ENCODE data around the gene PRODH2.

The PRODH2 gene

GRCh38 chr19:35786299-35787160, 26.1 kb downstream of the PRODH2 start:
- Histone ChIP-seq H3K36me3 (peaks cover 44% of the 10 kb centered on the region), H3K27me3 (ENCODE audit: insufficient read depth, low read depth, severe bottlenecking) (no peaks in the 10 kb centered on the region), H3K9me3 (ENCODE audit: severe bottlenecking) (no peaks in the 10 kb centered on the region), H3K4me3 (ENCODE audit: low read depth, low read length) (no peak overlapping the region), H3K27ac (peak overlapping the region; percentile 58)
- TF ChIP-seq CTCF (IDR thresholded peaks at IDR 0.05; ENCODE audit: low read depth, low read length) = no peak
- DNase-seq = peak; percentile 87

GRCh38 chr19:35785339-35785627, 27.4 kb downstream of the PRODH2 start:
- Histone ChIP-seq H3K9me3 (ENCODE audit: severe bottlenecking) (no peaks in the 10 kb centered on the region), H3K4me3 (ENCODE audit: low read depth, low read length) (no peak overlapping the region), H3K27me3 (ENCODE audit: insufficient read depth, low read depth, severe bottlenecking) (no peaks in the 10 kb centered on the region), H3K36me3 (peaks cover 51% of the 10 kb centered on the region), H3K27ac (no peak overlapping the region)
- TF ChIP-seq CTCF (IDR thresholded peaks at IDR 0.05; ENCODE audit: low read depth, low read length) = no peak
- no peak for DNase-seq

GRCh38 chr19:35784503-35785338, 27.9 kb downstream of the PRODH2 start:
- Histone ChIP-seq H3K36me3 (peaks cover 57% of the 10 kb centered on the region), H3K27me3 (ENCODE audit: insufficient read depth, low read depth, severe bottlenecking) (no peaks in the 10 kb centered on the region), H3K4me3 (ENCODE audit: low read depth, low read length) (no peak overlapping the region), H3K9me3 (ENCODE audit: severe bottlenecking) (no peaks in the 10 kb centered on the region), H3K27ac (no peak overlapping the region)
- TF ChIP-seq CTCF (IDR thresholded peaks at IDR 0.05; ENCODE audit: low read depth, low read length) = no peak
- DNase-seq = no peak

- Histone ChIP-seq H3K4me3 (ENCODE audit: low read depth, low read length) (no peak overlapping the region), H3K36me3 (peaks cover 63% of the 10 kb centered on the region), H3K9me3 (ENCODE audit: severe bottlenecking) (no peaks in the 10 kb centered on the region), H3K27ac (no peak overlapping the region), H3K27me3 (ENCODE audit: insufficient read depth, low read depth, severe bottlenecking) (no peaks in the 10 kb centered on the region)
- DNase-seq = no peak
- no peak for TF ChIP-seq CTCF (IDR thresholded peaks at IDR 0.05; ENCODE audit: low read depth, low read length)
Observed at GRCh38 chr19:35783469-35784434, 28.9 kb downstream of the PRODH2 start.

- Histone ChIP-seq H3K27me3 (ENCODE audit: insufficient read depth, low read depth, severe bottlenecking) (no peaks in the 10 kb centered on the region), H3K27ac (no peak overlapping the region), H3K9me3 (ENCODE audit: severe bottlenecking) (no peaks in the 10 kb centered on the region), H3K4me3 (ENCODE audit: low read depth, low read length) (no peak overlapping the region), H3K36me3 (peaks cover 70% of the 10 kb centered on the region)
- DNase-seq = no peak
- no peak for TF ChIP-seq CTCF (IDR thresholded peaks at IDR 0.05; ENCODE audit: low read depth, low read length)
Observed at GRCh38 chr19:35782589-35782988, 30.1 kb downstream of the PRODH2 start.

Measured in WERI-Rb-1 (cell line).